DOHH2 (cell line): ENCODE data around the gene GABPB1.

Experiments
- H3F3A ChIP-seq: fragments of 200-600 bp; sonication (generic), shearing (Covaris generic); 2 replicates; pipeline ENCODE4 v1.6.0; 2016; ENCODE audit warnings: antibody characterized with exemption, mild to moderate bottlenecking; ENCODE audit not compliant: control insufficient read depth, insufficient read depth
- H3K27ac ChIP-seq: fragments of 200-600 bp; sonication (generic); 2 replicates; pipeline ENCODE4 v1.5.1; 2014; ENCODE audit warnings: low read depth, mild to moderate bottlenecking, low read length, moderate library complexity
- H3K27me3 ChIP-seq: fragments of 200-600 bp; sonication (generic); 2 replicates; pipeline ENCODE4 v1.6.1; 2014; ENCODE audit warnings: mild to moderate bottlenecking, low read length, mixed read lengths; ENCODE audit not compliant: control insufficient read depth
- H3K36me3 ChIP-seq: fragments of 200-600 bp; sonication (generic); 2 replicates; pipeline ENCODE4 v1.6.1; 2014; ENCODE audit warnings: mild to moderate bottlenecking, low read length, moderate library complexity, mixed read lengths; ENCODE audit not compliant: control insufficient read depth
- H3K4me1 ChIP-seq: fragments of 200-600 bp; sonication (generic); 2 replicates; pipeline ENCODE4 v1.6.1; 2014; ENCODE audit warnings: mild to moderate bottlenecking, low read length, mixed read lengths; ENCODE audit not compliant: control insufficient read depth
- H3K4me2 ChIP-seq: fragments of 200-600 bp; sonication (generic); 2 replicates; pipeline ENCODE4 v1.6.0; 2014; ENCODE audit warnings: mild to moderate bottlenecking, low read length, moderate library complexity
- H3K4me3 ChIP-seq: fragments of 200-600 bp; sonication (generic); 2 replicates; pipeline ENCODE4 v1.5.1; 2014; ENCODE audit warnings: mild to moderate bottlenecking, low read length, mixed read lengths
- H3K79me2 ChIP-seq: fragments of 200-600 bp; sonication (generic); 2 replicates; pipeline ENCODE4 v1.6.1; 2014; ENCODE audit warnings: mild to moderate bottlenecking, low read length, mixed read lengths; ENCODE audit not compliant: control insufficient read depth
- H3K9me2 ChIP-seq: fragments of 200-600 bp; sonication (generic); replicated peaks from 2 replicates; pipeline ENCODE4 v1.6.1; 2014; ENCODE audit warnings: mild to moderate bottlenecking, low read length, mixed read lengths; ENCODE audit not compliant: control insufficient read depth
- H3K9me3 ChIP-seq: fragments of 200-600 bp; sonication (generic); 2 replicates; pipeline ENCODE4 v1.6.1; 2014; ENCODE audit warnings: antibody characterized with exemption, low read length, mixed read lengths; ENCODE audit not compliant: control insufficient read depth, insufficient read depth
- H4K20me1 ChIP-seq: fragments of 200-600 bp; sonication (generic); 2 replicates; pipeline ENCODE4 v1.6.0; 2014; ENCODE audit warnings: low read depth, mild to moderate bottlenecking, antibody characterized with exemption, low read length, moderate library complexity; ENCODE audit not compliant: control insufficient read depth, insufficient read depth
- EZH2phosphoT487 ChIP-seq: fragments of 200-600 bp; sonication (generic); IDR thresholded peaks from 2 replicates; pipeline ENCODE4 v1.6.1; 2017; ENCODE audit warnings: borderline replicate concordance, mild to moderate bottlenecking, antibody characterized with exemption, low read length, moderate library complexity, mixed read lengths
- TF ChIP-seq, protein P1 (sequence below): fragments of 200-600 bp; sonication (generic); IDR thresholded peaks from one replicate; pipeline ENCODE4 v1.5.1; 2014; ENCODE audit warnings: antibody characterized with exemption, mild to moderate bottlenecking, low read depth, low read length; ENCODE audit not compliant: poor library complexity, severe bottlenecking

Gene GABPB1

DNA sequence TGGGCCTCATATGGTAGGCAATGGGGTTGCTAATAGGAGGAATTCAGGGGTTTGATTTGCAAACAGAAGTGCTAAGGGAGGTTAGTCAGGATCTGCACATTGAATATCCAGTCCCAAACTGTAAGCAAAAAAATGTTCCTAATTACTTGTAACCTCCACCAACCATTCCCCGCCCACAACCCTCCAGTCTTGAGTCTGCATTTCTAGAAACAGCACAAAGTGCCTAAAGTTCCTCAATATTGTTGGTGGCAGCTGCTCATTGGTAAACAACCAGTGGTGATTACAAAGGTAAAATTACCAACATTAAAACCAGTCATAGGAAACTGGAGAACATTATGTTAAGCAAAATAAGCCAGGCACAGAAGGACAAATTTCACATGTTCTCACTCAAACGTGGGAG is 108.4 kb downstream of the GABPB1 start:
- Histone ChIP-seq H3K4me1 (no peaks in the 10 kb centered on the region), H3K4me3 (no peak overlapping the region), H3K27me3 (peaks cover 7% of the 10 kb centered on the region), H4K20me1 (no peaks in the 10 kb centered on the region), H3K36me3 (no peaks in the 10 kb centered on the region), H3K27ac (no peak overlapping the region), H3K4me2 (no peak overlapping the region), H3K9me3 (no peaks in the 10 kb centered on the region), H3F3A (no peaks in the 10 kb centered on the region), H3K79me2 (no peaks in the 10 kb centered on the region), H3K9me2 (no peaks in the 10 kb centered on the region)
- TF ChIP-seq EZH2phosphoT487: no peak
- TF ChIP-seq, protein P1, sequence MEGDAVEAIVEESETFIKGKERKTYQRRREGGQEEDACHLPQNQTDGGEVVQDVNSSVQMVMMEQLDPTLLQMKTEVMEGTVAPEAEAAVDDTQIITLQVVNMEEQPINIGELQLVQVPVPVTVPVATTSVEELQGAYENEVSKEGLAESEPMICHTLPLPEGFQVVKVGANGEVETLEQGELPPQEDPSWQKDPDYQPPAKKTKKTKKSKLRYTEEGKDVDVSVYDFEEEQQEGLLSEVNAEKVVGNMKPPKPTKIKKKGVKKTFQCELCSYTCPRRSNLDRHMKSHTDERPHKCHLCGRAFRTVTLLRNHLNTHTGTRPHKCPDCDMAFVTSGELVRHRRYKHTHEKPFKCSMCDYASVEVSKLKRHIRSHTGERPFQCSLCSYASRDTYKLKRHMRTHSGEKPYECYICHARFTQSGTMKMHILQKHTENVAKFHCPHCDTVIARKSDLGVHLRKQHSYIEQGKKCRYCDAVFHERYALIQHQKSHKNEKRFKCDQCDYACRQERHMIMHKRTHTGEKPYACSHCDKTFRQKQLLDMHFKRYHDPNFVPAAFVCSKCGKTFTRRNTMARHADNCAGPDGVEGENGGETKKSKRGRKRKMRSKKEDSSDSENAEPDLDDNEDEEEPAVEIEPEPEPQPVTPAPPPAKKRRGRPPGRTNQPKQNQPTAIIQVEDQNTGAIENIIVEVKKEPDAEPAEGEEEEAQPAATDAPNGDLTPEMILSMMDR: no peak

DNA sequence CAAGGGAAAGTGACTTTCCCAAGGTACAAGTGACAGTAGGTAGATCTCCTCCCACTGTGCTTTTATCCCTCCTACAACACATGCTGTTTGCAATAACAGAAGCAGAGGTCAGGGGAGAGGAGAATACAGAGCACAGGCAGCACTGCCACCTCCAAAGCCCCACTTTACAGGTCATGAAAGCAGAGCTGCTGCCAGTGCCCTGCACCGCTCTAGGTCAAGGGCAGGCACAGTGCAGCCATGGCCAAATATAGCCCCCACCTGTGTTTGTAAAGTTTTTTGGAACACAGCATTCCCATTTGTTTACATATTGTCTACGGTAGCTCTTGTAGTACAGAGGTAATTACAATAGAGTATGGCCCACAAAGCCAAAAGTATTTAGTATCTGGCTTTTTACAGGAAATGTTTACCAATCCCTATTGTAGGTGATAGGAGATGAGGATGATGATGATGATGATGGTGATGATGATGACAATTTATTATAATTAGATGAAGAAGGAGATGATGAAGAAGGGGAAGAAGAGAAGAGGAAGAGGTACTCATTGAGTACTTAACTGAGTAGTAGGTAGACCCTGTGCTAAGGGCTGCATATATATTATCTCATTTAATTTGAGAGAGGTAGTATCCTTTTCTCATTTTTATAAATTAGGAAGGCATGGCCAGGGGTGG is 109.9 kb downstream of the GABPB1 start:
- H3K9me2 ChIP-seq: no peaks in the 10 kb centered on the region
- no peaks in the 10 kb centered on the region for H3K9me3 ChIP-seq
- no peak overlapping the region for H3K27ac ChIP-seq
- H3F3A ChIP-seq: no peaks in the 10 kb centered on the region
- no peak overlapping the region for H3K4me2 ChIP-seq
- no peaks in the 10 kb centered on the region for H3K4me1 ChIP-seq
- H3K79me2 ChIP-seq: no peaks in the 10 kb centered on the region
- no peaks in the 10 kb centered on the region for H3K36me3 ChIP-seq
- no peak overlapping the region for H3K4me3 ChIP-seq
- peaks cover 7% of the 10 kb centered on the region for H3K27me3 ChIP-seq
- no peaks in the 10 kb centered on the region for H4K20me1 ChIP-seq
- no peak for TF ChIP-seq EZH2phosphoT487
- TF ChIP-seq, protein P1: no peak

DNA sequence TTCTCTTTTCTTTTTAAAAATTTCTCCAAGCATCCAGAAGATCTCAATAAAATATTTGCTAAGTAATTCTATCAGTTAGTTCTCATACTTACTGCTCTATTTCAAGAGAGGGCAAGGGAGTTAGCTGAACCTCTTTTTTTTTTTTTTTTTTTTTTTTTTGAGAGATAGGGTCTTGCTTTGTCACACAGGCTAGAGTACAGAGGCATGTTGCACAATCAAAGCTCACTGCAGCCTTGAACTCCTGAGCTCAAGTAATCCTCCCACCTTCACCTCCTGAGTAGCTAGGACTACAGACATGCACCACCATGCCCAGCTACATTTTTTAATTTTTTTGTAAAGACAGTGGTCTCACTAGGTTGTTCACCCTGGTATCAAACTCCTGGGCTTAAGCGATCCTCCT is 110.8 kb downstream of the GABPB1 start:
- no peak overlapping the region for H3K4me3 ChIP-seq
- no peaks in the 10 kb centered on the region for H4K20me1 ChIP-seq
- H3K36me3 ChIP-seq: no peaks in the 10 kb centered on the region
- TF ChIP-seq, protein P1: no peak
- TF ChIP-seq EZH2phosphoT487: no peak
- no peaks in the 10 kb centered on the region for H3K9me3 ChIP-seq
- peaks cover 3% of the 10 kb centered on the region; the same call in 1 of the 2 replicates for H3K27me3 ChIP-seq
- no peak overlapping the region for H3K27ac ChIP-seq
- no peaks in the 10 kb centered on the region for H3K79me2 ChIP-seq
- H3K4me2 ChIP-seq: no peak overlapping the region
- no peaks in the 10 kb centered on the region for H3K4me1 ChIP-seq
- no peaks in the 10 kb centered on the region for H3F3A ChIP-seq
- H3K9me2 ChIP-seq: no peaks in the 10 kb centered on the region
